ENCODE results near the gene GPR161. TPM values are rescaled to one million over a fixed set of nuclear protein-coding genes. Genes with fewer than 3 reads are reported as not detected.
A peak's percentile ranks its signal among the peaks of the same experiment; 100 is the strongest.

The GPR161 gene
- total and polyA plus RNA-seq, 4 donors = 6.0 to 19.8 (median 13.8) TPM

DNA sequence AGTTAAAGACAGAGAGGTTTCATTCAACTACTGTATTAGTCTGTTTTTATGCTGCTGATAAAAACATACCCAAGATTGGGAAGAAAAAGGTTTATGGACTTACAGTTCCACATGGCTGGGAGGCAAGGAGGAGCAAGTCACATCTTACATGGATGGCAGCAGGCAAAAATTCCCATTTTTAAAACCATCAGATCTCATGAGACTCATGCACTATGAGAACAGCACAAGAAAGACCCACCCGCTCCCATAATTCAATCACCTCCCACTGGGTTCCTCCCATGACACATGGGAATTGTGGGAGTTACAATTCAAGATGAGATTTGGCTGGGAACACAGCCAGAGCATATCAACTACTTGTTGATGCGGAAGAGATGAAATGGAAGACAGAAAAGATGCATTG, 9.2 kb downstream of the GPR161 start:
- Histone ChIP-seq H3K27me3 (ENCODE audit: control insufficient read depth in 1 of 2, insufficient read depth in 2 of 2, low read length in 1 of 2) (no peaks in the 10 kb centered on the region), H3K9me3 (ENCODE audit: control insufficient read depth, low read length) (no peaks in the 10 kb centered on the region), H3K4me3 (ENCODE audit: low read length in 2 of 2) (no peak overlapping the region), H3K27ac (ENCODE audit: low read depth in 1 of 2, low read length in 2 of 2) (no peak overlapping the region), H3K4me1 (ENCODE audit: control insufficient read depth in 1 of 2, insufficient read depth in 2 of 2, low read length in 2 of 2) (peaks cover 0 to under 1% of the 10 kb centered on the region in 2 donors), H3K36me3 (ENCODE audit: control insufficient read depth in 1 of 2, insufficient read depth in 2 of 2, low read length in 1 of 2) (peaks cover 0 to 3% of the 10 kb centered on the region in 2 donors)
- intact Hi-C loops (cut with DNase I) = no loop called here
- no peak for ATAC-seq (ENCODE audit: low FRiP score)
- 96 to 98% methylated on average over 2 of the region's 2 CpGs for WGBS, 2 donors
- DNase-seq = no peak

- DNase-seq = no peak
- Histone ChIP-seq H3K4me3 (ENCODE audit: low read length in 2 of 2) (no peak overlapping the region), H3K36me3 (ENCODE audit: control insufficient read depth in 1 of 2, insufficient read depth in 2 of 2, low read length in 1 of 2) (peaks cover 0 to 3% of the 10 kb centered on the region in 2 donors), H3K4me1 (ENCODE audit: control insufficient read depth in 1 of 2, insufficient read depth in 2 of 2, low read length in 2 of 2) (peaks cover 6 to 9% of the 10 kb centered on the region in 2 donors), H3K27ac (ENCODE audit: low read depth in 1 of 2, low read length in 2 of 2) (no peak overlapping the region), H3K27me3 (ENCODE audit: control insufficient read depth in 1 of 2, insufficient read depth in 2 of 2, low read length in 1 of 2) (no peaks in the 10 kb centered on the region), H3K9me3 (ENCODE audit: control insufficient read depth, low read length) (no peaks in the 10 kb centered on the region)
- intact Hi-C loops (cut with DNase I) = no loop called here
- WGBS, 2 donors = 96 to 100% methylated on average over 1 of the region's 1 CpG
- ATAC-seq (ENCODE audit: low FRiP score) = no peak
Observed at GRCh38 chr1:168125051-168125450, 11.7 kb downstream of the GPR161 start.

DNA sequence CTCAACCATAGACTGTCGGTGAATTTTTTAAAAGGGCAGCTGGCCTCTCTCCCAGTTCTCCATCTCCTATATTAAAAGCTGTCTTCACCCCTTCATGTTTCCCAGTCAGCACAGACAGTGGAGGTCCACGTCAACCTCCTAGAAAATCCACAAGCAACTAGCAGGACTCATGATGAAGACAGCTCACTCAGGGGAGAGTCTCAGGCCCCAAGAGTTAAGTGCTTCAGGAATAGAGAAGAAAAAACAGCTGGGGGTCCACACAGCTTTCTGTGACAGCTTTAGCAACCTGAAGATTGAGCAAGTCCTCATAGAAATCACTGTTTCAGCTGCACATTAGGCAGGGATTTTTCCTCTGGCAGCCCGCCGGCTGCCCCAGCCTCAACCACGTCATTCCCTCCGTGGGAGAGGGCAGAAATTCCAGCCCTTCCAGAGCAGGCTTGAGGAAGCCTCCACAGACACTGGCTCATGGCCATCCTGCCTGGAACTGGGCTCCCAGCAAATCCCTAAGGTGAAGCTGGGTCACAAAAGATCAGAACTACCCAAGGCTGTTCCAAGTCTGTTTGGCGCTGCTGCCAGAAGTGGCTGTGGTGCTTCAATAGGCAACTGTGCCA, 15.2 kb downstream of the GPR161 start:
- peaks cover 6 to 9% of the 10 kb centered on the region in 2 donors for H3K4me1 ChIP-seq (ENCODE audit: control insufficient read depth in 1 of 2, insufficient read depth in 2 of 2, low read length in 2 of 2)
- no peaks in the 10 kb centered on the region for H3K36me3 ChIP-seq (ENCODE audit: control insufficient read depth in 1 of 2, insufficient read depth in 2 of 2, low read length in 1 of 2)
- H3K27me3 ChIP-seq (ENCODE audit: control insufficient read depth in 1 of 2, insufficient read depth in 2 of 2, low read length in 1 of 2) = no peaks in the 10 kb centered on the region
- 5 to 9% methylated on average over 7 of the region's 7 CpGs for WGBS, 2 donors
- intact Hi-C loops (cut with DNase I) = no loop called here
- ATAC-seq (ENCODE audit: low FRiP score) (peak; percentile 88), DNase-seq (peak; percentile 85 to 92)
- H3K9me3 ChIP-seq (ENCODE audit: control insufficient read depth, low read length) = no peaks in the 10 kb centered on the region
- no peak overlapping the region for H3K4me3 ChIP-seq (ENCODE audit: low read length in 2 of 2)
- peak overlapping the region; percentile 64 to 79 for H3K27ac ChIP-seq (ENCODE audit: low read depth in 1 of 2, low read length in 2 of 2)

DNA sequence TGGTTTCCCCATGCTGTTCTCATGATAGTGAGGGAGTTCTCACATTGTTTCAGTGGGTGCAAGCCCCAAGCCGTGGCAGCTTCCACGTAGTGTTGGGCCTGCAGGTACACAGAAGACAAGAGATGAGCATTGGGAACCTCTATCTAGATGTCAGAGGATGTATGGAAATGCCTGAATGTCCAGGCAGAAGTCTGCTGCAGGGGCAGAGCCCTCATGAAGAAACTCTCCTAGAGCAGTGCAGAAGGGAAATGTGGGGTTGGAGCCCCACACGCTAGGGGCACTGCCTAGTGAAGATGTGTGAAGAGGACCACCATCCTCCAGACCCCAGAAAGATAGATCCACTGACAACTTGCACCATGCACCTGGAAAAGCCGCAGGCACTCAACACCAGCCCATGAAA, 17.0 kb downstream of the GPR161 start:
- Histone ChIP-seq H3K4me3 (ENCODE audit: low read length in 2 of 2) (no peak overlapping the region), H3K9me3 (ENCODE audit: control insufficient read depth, low read length) (no peaks in the 10 kb centered on the region), H3K27me3 (ENCODE audit: control insufficient read depth in 1 of 2, insufficient read depth in 2 of 2, low read length in 1 of 2) (no peaks in the 10 kb centered on the region), H3K4me1 (ENCODE audit: control insufficient read depth in 1 of 2, insufficient read depth in 2 of 2, low read length in 2 of 2) (peaks cover 6 to 9% of the 10 kb centered on the region in 2 donors), H3K36me3 (ENCODE audit: control insufficient read depth in 1 of 2, insufficient read depth in 2 of 2, low read length in 1 of 2) (no peaks in the 10 kb centered on the region), H3K27ac (ENCODE audit: low read depth in 1 of 2, low read length in 2 of 2) (no peak overlapping the region)
- DNase-seq (no peak), ATAC-seq (ENCODE audit: low FRiP score) (no peak)
- intact Hi-C loops (cut with DNase I) = no loop called here
- 97 to 99% methylated on average over 4 of the region's 4 CpGs for WGBS, 2 donors

- no peak for ATAC-seq (ENCODE audit: low FRiP score)
- H3K9me3 ChIP-seq (ENCODE audit: control insufficient read depth, low read length) = no peaks in the 10 kb centered on the region
- H3K4me1 ChIP-seq (ENCODE audit: control insufficient read depth in 1 of 2, insufficient read depth in 2 of 2, low read length in 2 of 2) = peaks cover 2 to 4% of the 10 kb centered on the region in 2 donors
- WGBS, 2 donors = 85 to 88% methylated on average over 6 of the region's 6 CpGs
- intact Hi-C loops (cut with DNase I) = no loop called here
- no peaks in the 10 kb centered on the region for H3K27me3 ChIP-seq (ENCODE audit: control insufficient read depth in 1 of 2, insufficient read depth in 2 of 2, low read length in 1 of 2)
- no peak overlapping the region for H3K27ac ChIP-seq (ENCODE audit: low read depth in 1 of 2, low read length in 2 of 2)
- H3K36me3 ChIP-seq (ENCODE audit: control insufficient read depth in 1 of 2, insufficient read depth in 2 of 2, low read length in 1 of 2) = peaks cover 0 to 3% of the 10 kb centered on the region in 2 donors
- no peak overlapping the region for H3K4me3 ChIP-seq (ENCODE audit: low read length in 2 of 2)
- DNase-seq = no peak
Observed at GRCh38 chr1:168116327-168116799, 20.4 kb downstream of the GPR161 start.

DNA sequence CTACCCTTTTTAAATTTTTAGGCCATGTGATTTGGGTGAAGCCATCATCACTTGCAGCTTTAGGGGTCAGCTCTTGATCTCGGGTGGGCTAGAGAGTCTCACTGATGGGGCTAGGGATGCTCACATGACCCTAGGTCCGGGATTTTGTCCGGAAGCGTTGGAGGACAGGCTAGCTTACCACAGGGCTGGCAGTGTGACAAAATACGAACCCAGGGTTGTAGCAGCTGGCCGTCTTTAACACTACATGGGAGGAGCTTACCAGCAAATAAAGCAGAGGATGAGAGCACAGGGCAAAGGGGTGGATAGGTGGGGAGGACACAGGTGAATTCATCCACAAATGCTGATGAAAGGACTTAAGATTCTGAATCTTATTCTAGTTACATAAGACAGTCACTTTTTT, 21.9 kb downstream of the GPR161 start:
- no peak for DNase-seq
- intact Hi-C loops (cut with DNase I) = no loop called here
- no peak overlapping the region for H3K27ac ChIP-seq (ENCODE audit: low read depth in 1 of 2, low read length in 2 of 2)
- peaks cover 0 to 3% of the 10 kb centered on the region in 2 donors for H3K36me3 ChIP-seq (ENCODE audit: control insufficient read depth in 1 of 2, insufficient read depth in 2 of 2, low read length in 1 of 2)
- no peak for ATAC-seq (ENCODE audit: low FRiP score)
- no peaks in the 10 kb centered on the region for H3K9me3 ChIP-seq (ENCODE audit: control insufficient read depth, low read length)
- H3K4me1 ChIP-seq (ENCODE audit: control insufficient read depth in 1 of 2, insufficient read depth in 2 of 2, low read length in 2 of 2) = peaks cover 3% of the 10 kb centered on the region in 2 donors
- WGBS, 2 donors = 65 to 69% methylated on average over 6 of the region's 6 CpGs
- no peaks in the 10 kb centered on the region for H3K27me3 ChIP-seq (ENCODE audit: control insufficient read depth in 1 of 2, insufficient read depth in 2 of 2, low read length in 1 of 2)
- no peak overlapping the region for H3K4me3 ChIP-seq (ENCODE audit: low read length in 2 of 2)

GRCh38 chr1:168112673-168113305, 23.9 kb downstream of the GPR161 start:
- DNase-seq = peak; percentile 77 to 83
- 61 to 66% methylated on average over 6 of the region's 6 CpGs for WGBS, 2 donors

GRCh38 chr1:168110896-168111545, 25.7 kb downstream of the GPR161 start:
- H3K36me3 ChIP-seq (ENCODE audit: control insufficient read depth in 1 of 2, insufficient read depth in 2 of 2, low read length in 1 of 2) = peaks cover 0 to 3% of the 10 kb centered on the region in 2 donors
- no peaks in the 10 kb centered on the region for H3K27me3 ChIP-seq (ENCODE audit: control insufficient read depth in 1 of 2, insufficient read depth in 2 of 2, low read length in 1 of 2)
- H3K27ac ChIP-seq (ENCODE audit: low read depth in 1 of 2, low read length in 2 of 2) = no peak overlapping the region
- 51 to 52% methylated on average over 7 of the region's 7 CpGs for WGBS, 2 donors
- DNase-seq (no peak), ATAC-seq (ENCODE audit: low FRiP score) (no peak)
- no peaks in the 10 kb centered on the region for H3K9me3 ChIP-seq (ENCODE audit: control insufficient read depth, low read length)
- no peak overlapping the region for H3K4me3 ChIP-seq (ENCODE audit: low read length in 2 of 2)
- intact Hi-C loops (cut with DNase I) = no loop called here
- peaks cover 3% of the 10 kb centered on the region in 2 donors for H3K4me1 ChIP-seq (ENCODE audit: control insufficient read depth in 1 of 2, insufficient read depth in 2 of 2, low read length in 2 of 2)

More at GRCh38 chr1:168112673-168113305, 23.9 kb downstream of the GPR161 start:
- Histone ChIP-seq H3K27ac (ENCODE audit: low read depth in 1 of 2, low read length in 2 of 2) (peak overlapping the region in 1 of 2 donors; percentile 17), H3K27me3 (ENCODE audit: control insufficient read depth in 1 of 2, insufficient read depth in 2 of 2, low read length in 1 of 2) (no peaks in the 10 kb centered on the region), H3K9me3 (ENCODE audit: control insufficient read depth, low read length) (no peaks in the 10 kb centered on the region), H3K4me3 (ENCODE audit: low read length in 2 of 2) (no peak overlapping the region), H3K36me3 (ENCODE audit: control insufficient read depth in 1 of 2, insufficient read depth in 2 of 2, low read length in 1 of 2) (peaks cover 0 to 3% of the 10 kb centered on the region in 2 donors), H3K4me1 (ENCODE audit: control insufficient read depth in 1 of 2, insufficient read depth in 2 of 2, low read length in 2 of 2) (peaks cover 3% of the 10 kb centered on the region in 2 donors)
- ATAC-seq (ENCODE audit: low FRiP score) = no peak
- intact Hi-C loops (cut with DNase I) = no loop called here
